B cell (primary cell): ENCODE results near the gene DDX27. TPM values are rescaled to one million over a fixed set of nuclear protein-coding genes. Genes with fewer than 3 reads are reported as not detected.

Source experiments
- ATAC-seq: fragments of 200-7000 bp; cut with Tn5 transposase; one replicate; pipeline ENCODE4 v1.10.0; 2021; ENCODE audit warnings: low read depth, mild to moderate bottlenecking, moderate number of reproducible peaks, moderate library complexity
- CTCF ChIA-PET: fragments of 350-600 bp; sonication (Branson Sonifier 250); formaldehyde crosslinking; loops from one replicate; lab custom pipeline; 2021; ENCODE audit warnings: antibody characterized with exemption, inconsistent platforms; lab: Charles Lee
- POLR2A ChIA-PET: fragments of 350-600 bp; sonication (Branson Sonifier 250); formaldehyde crosslinking; loops from one replicate; lab custom pipeline; 2021; ENCODE audit warnings: antibody characterized with exemption; lab: Charles Lee
- DNase-seq: peaks from one replicate; pipeline ENCODE4 v3.0.0; 2013
- H2AFZ ChIP-seq: 2 replicates; pipeline ENCODE4 v1.6.1; 2012; ENCODE audit warnings: mild to moderate bottlenecking, low read depth, low read length; ENCODE audit not compliant: insufficient read depth, poor library complexity, severe bottlenecking
- H3K27ac ChIP-seq, 2 donors: 1 replicate in 1 of 2; 2 replicates in 1 of 2; pipeline ENCODE4 v1.5.1; 2012 to 2013; ENCODE audit warnings: low read length in 2 of 2, mild to moderate bottlenecking in 2 of 2, moderate library complexity in 1 of 2
- H3K27me3 ChIP-seq, 4 experiments: fragments of 200-600 bp in 1 of 4; sonication (generic) in 1 of 4; replicated peaks in 1 of 4; 1 replicate in 2 of 4; 2 replicates in 2 of 4; pipeline versions ENCODE4 v1.6.1 to v1.7.0; 2013 to 2016; ENCODE audit warnings: low read length in 3 of 4, mild to moderate bottlenecking in 2 of 4, mixed read lengths in 1 of 4, moderate library complexity in 1 of 4; ENCODE audit not compliant: insufficient read depth in 4 of 4, control insufficient read depth in 3 of 4; ENCODE audit errors: control extremely low read depth in 1 of 4
- H3K36me3 ChIP-seq, 2 experiments: replicated peaks in 1 of 2; 1 replicate in 1 of 2; 2 replicates in 1 of 2; pipeline versions ENCODE4 v1.6.1 to v1.7.1; 2013; ENCODE audit warnings: low read length in 1 of 2; ENCODE audit not compliant: insufficient read depth in 2 of 2, control insufficient read depth in 1 of 2; ENCODE audit errors: control extremely low read depth in 1 of 2, extremely low read depth in 1 of 2
- H3K4me1 ChIP-seq, 2 donors: fragments of 200-600 bp in 1 of 2; sonication (generic) in 1 of 2; 1 replicate in 1 of 2; 2 replicates in 1 of 2; pipeline versions ENCODE4 v1.5.1 to v1.6.1; 2013 to 2017; ENCODE audit warnings: low read length in 2 of 2; ENCODE audit not compliant: control insufficient read depth in 2 of 2, insufficient read depth in 2 of 2
- H3K4me2 ChIP-seq: replicated peaks from 2 replicates; pipeline ENCODE3; 2012; ENCODE audit warnings: mild to moderate bottlenecking, low read depth, low read length; ENCODE audit not compliant: poor library complexity, severe bottlenecking
- H3K4me3 ChIP-seq, 5 experiments: fragments of 200-600 bp in 1 of 5; sonication (generic) in 1 of 5; 1 replicate in 3 of 5; 2 replicates in 2 of 5; pipeline versions ENCODE4 v1.5.1 to v1.7.0; 2011 to 2016; ENCODE audit warnings: low read length in 4 of 5, mild to moderate bottlenecking in 4 of 5, low read depth in 2 of 5, control low read depth in 1 of 5, moderate library complexity in 1 of 5; ENCODE audit not compliant: insufficient read depth in 1 of 5; ENCODE audit errors: control extremely low read depth in 1 of 5, extremely low read depth in 1 of 5
- H3K79me2 ChIP-seq: fragments of 200-600 bp; sonication (generic); one replicate; pipeline ENCODE4 v1.6.0; 2016; ENCODE audit warnings: low read length; ENCODE audit not compliant: control insufficient read depth, insufficient read depth
- H3K9ac ChIP-seq: fragments of 200-600 bp; sonication (generic); 2 replicates; pipeline ENCODE4 v1.6.1; 2017; ENCODE audit warnings: mild to moderate bottlenecking, low read length, moderate library complexity
- H3K9me3 ChIP-seq, 3 donors: one replicate each; pipeline versions ENCODE4 v1.6.1 to v1.7.1; 2013; ENCODE audit warnings: low read length in 2 of 3; ENCODE audit not compliant: control insufficient read depth in 2 of 3, insufficient read depth in 1 of 3; ENCODE audit errors: control extremely low read depth in 1 of 3
- H4K20me1 ChIP-seq: 2 replicates; pipeline ENCODE4 v1.6.0; 2012; ENCODE audit warnings: mild to moderate bottlenecking, low read length; ENCODE audit not compliant: insufficient read depth, control insufficient read depth, poor library complexity, severe bottlenecking
- H3K27ac Mint-ChIP-seq: one replicate; pipeline ENCODE4 v1.8.0; 2021; ENCODE audit warnings: mixed read lengths
- H3K27me3 Mint-ChIP-seq: one replicate; pipeline ENCODE4 v1.8.0; 2021; ENCODE audit warnings: mixed read lengths
- H3K4me1 Mint-ChIP-seq: one replicate; pipeline ENCODE4 v1.8.0; 2021; ENCODE audit warnings: mixed read lengths
- H3K4me3 Mint-ChIP-seq: one replicate; pipeline ENCODE4 v1.8.0; 2021; ENCODE audit warnings: mixed read lengths
- H3K9me3 Mint-ChIP-seq: one replicate; pipeline ENCODE4 v1.8.0; 2022; ENCODE audit warnings: mixed read lengths; ENCODE audit not compliant: insufficient read depth
- CTCF ChIP-seq: fragments of 200-600 bp; IDR thresholded peaks from one replicate; pipeline ENCODE4 v1.8.0; 2022; ENCODE audit warnings: antibody characterized with exemption, mild to moderate bottlenecking
- EZH2 ChIP-seq: IDR thresholded peaks from 2 replicates; pipeline ENCODE4 v1.6.1; 2012; ENCODE audit warnings: borderline replicate concordance, low read depth, mild to moderate bottlenecking, moderate library complexity, low read length; ENCODE audit not compliant: insufficient read depth, poor library complexity, severe bottlenecking
- WGBS: methylation state at CpG from one replicate; pipeline ENCODE4 v1.1.5; 2013; ENCODE audit warnings: missing lambda C conversion rate; ENCODE audit not compliant: insufficient coverage; 5-methylcytosine and 5-hydroxymethylcytosine counted together
- intact Hi-C: fragments of 100-400 bp; cut with micrococcal nuclease; formaldehyde crosslinking; loops from one replicate; pipeline ENCODE4 v1.10.0; 2022
- polyA plus RNA-seq: library from polyadenylated mRNA; depleted of rRNA; stranded (reverse); fragments of >200 nt; gene quantifications from 2 replicates; pipeline ENCODE4 v1.2.3, GENCODE V29; 2012
- total RNA-seq, 2 donors: library from RNA; stranded (reverse); fragments of 120-200 nt in 1 of 2; gene quantifications; 1 replicate in 1 of 2; 2 replicates in 1 of 2; pipeline versions ENCODE4 v1.2.3 to v1.2.4, GENCODE V29; 2013 to 2022

DDX27 gene
- total and polyA plus RNA-seq, 2 donors (not counting 1 experiment from before 2014, with no cell fraction given), result 55.0 to 74.6 TPM

GRCh38 chr20:49278818-49279676 is 59.8 kb downstream of the DDX27 start:
- H3K36me3 ChIP-seq, result peaks cover 3 to 59% of the 10 kb centered on the region in 2 experiments
- peak overlapping the region; percentile 75 for H2AFZ ChIP-seq
- POLR2A ChIA-PET, result interaction anchor here (0.8 to 1.6 kb wide), 4 partner anchors 9 to 91 kb away, joined by 3 to 12 read pairs (median 6); partner anchors contain the start of gene STAU1
- H3K27ac Mint-ChIP-seq, result peak overlapping the region; percentile 98
- peak overlapping the region; percentile 99 for H3K4me3 Mint-ChIP-seq
- H4K20me1 ChIP-seq, result peaks cover 62% of the 10 kb centered on the region
- CTCF ChIA-PET, result interaction anchor here (1.3 kb wide), 1 partner anchor 8 kb away, joined by 3 read pairs; no protein-coding TSS in a partner anchor
- H3K9me3 ChIP-seq, result peaks cover 1 to 44% (median 37%) of the 10 kb centered on the region in 3 donors
- no peaks in the 10 kb centered on the region for H3K27me3 Mint-ChIP-seq
- intact Hi-C loops, result loop anchor here (1.0 to 5.0 kb wide), 5 partner anchors 60 to 1922 kb away; partner anchors contain the start of genes ARFGEF2, CSE1L, DDX27 and STAU1
- H3K27ac ChIP-seq, result peak overlapping the region; percentile 89 to 98
- TF ChIP-seq CTCF, result no peak
- no peak for TF ChIP-seq EZH2
- no peak for ATAC-seq
- H3K9ac ChIP-seq, result peak overlapping the region; percentile 88
- no peaks in the 10 kb centered on the region for H3K27me3 ChIP-seq
- DNase-seq, result no peak
- peaks cover 21% of the 10 kb centered on the region for H3K9me3 Mint-ChIP-seq
- peak overlapping the region; percentile 78 to 100 (median 96) for H3K4me3 ChIP-seq
- H3K4me1 ChIP-seq, result peaks cover 58 to 72% of the 10 kb centered on the region in 2 donors
- peaks cover 87% of the 10 kb centered on the region for H3K79me2 ChIP-seq
- H3K4me1 Mint-ChIP-seq, result peaks cover 70% of the 10 kb centered on the region
- 6% methylated on average over 27 of the region's 33 CpGs for WGBS
- H3K4me2 ChIP-seq, result peak overlapping the region; percentile 74
